KMS-11 (cell line): ENCODE measurements around the gene B4GALT4.

Source experiments
- H2AFZ ChIP-seq: fragments of 200-600 bp; sonication (generic); 2 replicates; pipeline ENCODE4 v1.6.1; 2016; ENCODE audit warnings: antibody characterized with exemption, mixed run types, low read depth
- H3K27ac ChIP-seq: fragments of 200-600 bp; sonication (generic); 2 replicates; pipeline ENCODE4 v1.6.1; 2016; ENCODE audit warnings: mild to moderate bottlenecking, mixed run types
- H3K27me3 ChIP-seq: fragments of 200-600 bp; sonication (generic); 2 replicates; pipeline ENCODE4 v1.6.1; 2017; ENCODE audit warnings: mild to moderate bottlenecking, low read depth, mixed run types, moderate library complexity; ENCODE audit not compliant: insufficient read depth
- H3K36me3 ChIP-seq: fragments of 200-600 bp; sonication (generic); 2 replicates; pipeline ENCODE4 v1.6.1; 2017; ENCODE audit warnings: mild to moderate bottlenecking, mixed run types; ENCODE audit not compliant: insufficient read depth
- H3K4me1 ChIP-seq: fragments of 200-600 bp; sonication (generic); 2 replicates; pipeline ENCODE4 v1.6.1; 2016; ENCODE audit warnings: mild to moderate bottlenecking, low read depth, mixed run types; ENCODE audit not compliant: poor library complexity, severe bottlenecking
- H3K4me2 ChIP-seq: fragments of 200-600 bp; sonication (generic); 2 replicates; pipeline ENCODE4 v1.7.0; 2016; ENCODE audit warnings: mild to moderate bottlenecking, mixed run types
- H3K4me3 ChIP-seq: fragments of 200-600 bp; sonication (generic); IDR thresholded peaks from 2 replicates; pipeline ENCODE4 v1.6.1; 2017; ENCODE audit warnings: low read depth, low read length, mixed read lengths; ENCODE audit not compliant: insufficient read depth
- H3K79me2 ChIP-seq: fragments of 200-600 bp; sonication (generic); 2 replicates; pipeline ENCODE4 v1.6.1; 2016; ENCODE audit warnings: low read depth, mixed run types; ENCODE audit not compliant: insufficient read depth
- H3K9ac ChIP-seq: fragments of 200-600 bp; sonication (generic); 2 replicates; pipeline ENCODE4 v1.6.1; 2016; ENCODE audit warnings: mild to moderate bottlenecking, mixed run types
- H4K20me1 ChIP-seq: fragments of 200-600 bp; sonication (generic); 2 replicates; pipeline ENCODE4 v1.6.1; 2016; ENCODE audit warnings: mild to moderate bottlenecking, mixed run types; ENCODE audit not compliant: insufficient read depth
- TF ChIP-seq, protein P1 (sequence below): fragments of 200-600 bp; sonication (generic); conservative IDR thresholded peaks from 2 replicates; pipeline ENCODE4 v1.6.1; 2017; ENCODE audit warnings: low read depth, mild to moderate bottlenecking, antibody characterized with exemption, low read length, moderate library complexity, mixed read lengths

Gene B4GALT4

GRCh38 chr3:119195151-119195476 lies 45.6 kb downstream of the B4GALT4 start:
- Histone ChIP-seq H4K20me1 (no peaks in the 10 kb centered on the region), H3K79me2 (no peaks in the 10 kb centered on the region), H3K9ac (no peak overlapping the region), H3K36me3 (no peaks in the 10 kb centered on the region), H3K4me3 (no peak overlapping the region), H3K4me2 (no peak overlapping the region), H3K27me3 (no peaks in the 10 kb centered on the region), H3K27ac (no peak overlapping the region), H3K4me1 (no peaks in the 10 kb centered on the region), H2AFZ (no peak overlapping the region)
- TF ChIP-seq, protein P1, sequence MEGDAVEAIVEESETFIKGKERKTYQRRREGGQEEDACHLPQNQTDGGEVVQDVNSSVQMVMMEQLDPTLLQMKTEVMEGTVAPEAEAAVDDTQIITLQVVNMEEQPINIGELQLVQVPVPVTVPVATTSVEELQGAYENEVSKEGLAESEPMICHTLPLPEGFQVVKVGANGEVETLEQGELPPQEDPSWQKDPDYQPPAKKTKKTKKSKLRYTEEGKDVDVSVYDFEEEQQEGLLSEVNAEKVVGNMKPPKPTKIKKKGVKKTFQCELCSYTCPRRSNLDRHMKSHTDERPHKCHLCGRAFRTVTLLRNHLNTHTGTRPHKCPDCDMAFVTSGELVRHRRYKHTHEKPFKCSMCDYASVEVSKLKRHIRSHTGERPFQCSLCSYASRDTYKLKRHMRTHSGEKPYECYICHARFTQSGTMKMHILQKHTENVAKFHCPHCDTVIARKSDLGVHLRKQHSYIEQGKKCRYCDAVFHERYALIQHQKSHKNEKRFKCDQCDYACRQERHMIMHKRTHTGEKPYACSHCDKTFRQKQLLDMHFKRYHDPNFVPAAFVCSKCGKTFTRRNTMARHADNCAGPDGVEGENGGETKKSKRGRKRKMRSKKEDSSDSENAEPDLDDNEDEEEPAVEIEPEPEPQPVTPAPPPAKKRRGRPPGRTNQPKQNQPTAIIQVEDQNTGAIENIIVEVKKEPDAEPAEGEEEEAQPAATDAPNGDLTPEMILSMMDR = no peak

- H4K20me1 ChIP-seq = no peaks in the 10 kb centered on the region
- H3K4me1 ChIP-seq = no peaks in the 10 kb centered on the region
- no peak overlapping the region for H3K27ac ChIP-seq
- no peaks in the 10 kb centered on the region for H3K27me3 ChIP-seq
- no peak overlapping the region for H3K9ac ChIP-seq
- no peaks in the 10 kb centered on the region for H3K36me3 ChIP-seq
- TF ChIP-seq, protein P1 = no peak
- no peak overlapping the region for H3K4me3 ChIP-seq
- H3K79me2 ChIP-seq = no peaks in the 10 kb centered on the region
- no peak overlapping the region for H3K4me2 ChIP-seq
- no peak overlapping the region for H2AFZ ChIP-seq
Observed at GRCh38 chr3:119194237-119195150, 46.2 kb downstream of the B4GALT4 start.

- Histone ChIP-seq H3K4me3 (no peak overlapping the region), H3K4me1 (no peaks in the 10 kb centered on the region), H3K9ac (no peak overlapping the region), H3K79me2 (no peaks in the 10 kb centered on the region), H3K36me3 (no peaks in the 10 kb centered on the region), H2AFZ (no peak overlapping the region), H3K4me2 (no peak overlapping the region), H3K27ac (no peak overlapping the region), H4K20me1 (no peaks in the 10 kb centered on the region), H3K27me3 (no peaks in the 10 kb centered on the region)
- TF ChIP-seq, protein P1 = no peak
Observed at GRCh38 chr3:119191800-119192199, 48.9 kb downstream of the B4GALT4 start.

- Histone ChIP-seq H3K27me3 (no peaks in the 10 kb centered on the region), H3K9ac (no peak overlapping the region), H3K79me2 (no peaks in the 10 kb centered on the region), H4K20me1 (no peaks in the 10 kb centered on the region), H3K36me3 (no peaks in the 10 kb centered on the region), H3K27ac (no peak overlapping the region), H3K4me3 (no peak overlapping the region), H2AFZ (no peak overlapping the region), H3K4me1 (no peaks in the 10 kb centered on the region), H3K4me2 (no peak overlapping the region)
- TF ChIP-seq, protein P1 = no peak
Observed at GRCh38 chr3:119187266-119187665, 53.4 kb downstream of the B4GALT4 start.
